Measurements from ENCODE around the gene EPYC. TPM values are rescaled to one million over a fixed set of nuclear protein-coding genes. Genes with fewer than 3 reads are reported as not detected.

EPYC gene
- total and polyA plus RNA-seq, 2 of the 4 experiments (the other 2 are of a cell fraction), result not detected

GRCh38 chr12:91044586-91044985 is 39.8 kb upstream of the EPYC start:
- no peak overlapping the region for H3K23ac ChIP-seq (ENCODE audit: low read depth, low read length)
- H2BK5ac ChIP-seq (ENCODE audit: low read depth, low read length, poor library complexity, severe bottlenecking), result no peak overlapping the region
- no peak overlapping the region for H4K5ac ChIP-seq (ENCODE audit: low read depth, low read length)
- no peak overlapping the region for H3K18ac ChIP-seq (ENCODE audit: low read depth, low read length)
- ChIA-PET CTCF (no interaction called here), POLR2A (ENCODE audit: unreplicated experiment) (no interaction called here)
- no peak overlapping the region for H3K4me3 ChIP-seq (ENCODE audit: insufficient read depth, low read depth, low read length)
- no peaks in the 10 kb centered on the region for H3K4me1 ChIP-seq (ENCODE audit: control insufficient read depth, insufficient read depth, low read length)
- in situ Hi-C loops (cut with MboI; ENCODE audit: low sequenced_read_pairs) (no loop called here), dilution Hi-C loops (cut with HindIII; ENCODE audit: low sequenced_read_pairs, unreplicated experiment) (no loop called here), intact Hi-C loops (cut with micrococcal nuclease) (loop anchor here (5.0 kb wide), 1 partner anchor 48 kb away; no protein-coding TSS in a partner anchor)
- no peak overlapping the region for H3K9ac ChIP-seq (ENCODE audit: low read depth, low read length)
- no peaks in the 10 kb centered on the region for H3K9me3 ChIP-seq (ENCODE audit: control insufficient read depth, insufficient read depth, low read length)
- H3K27me3 ChIP-seq (ENCODE audit: control insufficient read depth, insufficient read depth, low read length), result no peaks in the 10 kb centered on the region
- no peak overlapping the region for H4K91ac ChIP-seq (ENCODE audit: insufficient read depth, low read depth, low read length)
- no peak overlapping the region for H3K4ac ChIP-seq (ENCODE audit: low read depth, low read length)
- BruUV-seq (replicated peaks), result no TSS peak
- no peak overlapping the region for H3K14ac ChIP-seq (replicated peaks; ENCODE audit: low read depth, low read length)
- H3K79me1 ChIP-seq (ENCODE audit: low read depth in 1 of 2, low read length in 2 of 2), result no peaks in the 10 kb centered on the region
- no peaks in the 10 kb centered on the region for H3K9me1 ChIP-seq (ENCODE audit: insufficient read depth, low read length)
- no peak overlapping the region for H3K56ac ChIP-seq (ENCODE audit: extremely low read depth, insufficient read depth, low read length)
- no peak overlapping the region for H3K4me2 ChIP-seq (ENCODE audit: low read depth, low read length)
- no CpG with 5 or more reads among the region's 2 CpGs for WGBS, 2 experiments (ENCODE audit: extremely low coverage in 2 of 2, insufficient read length in 1 of 2)
- DNase-seq (no peak), ATAC-seq (ENCODE audit: low read depth) (no peak)
- no peak overlapping the region for H2AK5ac ChIP-seq (ENCODE audit: low read depth, low read length)
- H3K27ac ChIP-seq (ENCODE audit: insufficient read depth, low read length), result no peak overlapping the region
- H2BK15ac ChIP-seq (ENCODE audit: low read depth, low read length), result no peak overlapping the region
- H2BK20ac ChIP-seq (ENCODE audit: low read depth, low read length), result no peak overlapping the region
- no peaks in the 10 kb centered on the region for H4K20me1 ChIP-seq (ENCODE audit: insufficient read depth, low read length)
- no peaks in the 10 kb centered on the region for H3K36me3 ChIP-seq (ENCODE audit: control insufficient read depth, insufficient read depth, low read length)
- H2AK9ac ChIP-seq (replicated peaks; ENCODE audit: low read depth, low read length, poor library complexity), result no peak overlapping the region
- no peak overlapping the region for H2BK120ac ChIP-seq (ENCODE audit: low read depth, low read length)
- TF ChIP-seq MXI1 (IDR thresholded peaks at IDR 0.05; ENCODE audit: borderline replicate concordance, low read depth, low read length), result no peak
- no peak overlapping the region for H4K8ac ChIP-seq (ENCODE audit: low read depth in 2 of 2, low read length in 2 of 2)
- H2AFZ ChIP-seq (replicated peaks; ENCODE audit: low read length, poor library complexity), result no peak overlapping the region

Measured in IMR-90 (cell line).